ENCODE results near the gene VCL.

DNA sequence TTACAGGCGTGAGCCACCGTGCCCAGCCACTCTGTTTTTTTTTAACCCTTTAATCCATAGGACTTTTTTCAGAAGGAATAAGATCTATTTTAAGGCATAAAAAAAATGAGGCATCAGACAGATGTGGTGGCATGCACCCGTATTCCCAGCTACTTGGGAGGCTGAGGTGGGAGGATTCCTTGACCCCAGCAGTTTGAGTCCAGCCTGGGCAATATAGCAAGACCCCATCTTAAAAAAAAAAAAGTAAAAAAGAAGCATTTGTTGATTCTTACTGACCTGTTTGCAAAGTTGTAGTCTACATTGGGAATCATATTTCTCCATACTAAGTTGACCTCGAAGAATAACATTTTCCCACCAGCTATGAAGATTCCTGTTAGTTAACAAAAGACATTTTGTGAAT lies 38.6 kb downstream of the VCL start:
- TF ChIP-seq GABPA (IDR thresholded peaks at IDR 0.05 in 1 of 2, conservative IDR thresholded peaks at IDR 0.05 in 1 of 2) (no peak), RAD21 (IDR thresholded peaks at IDR 0.05) (no peak), ATF3 (IDR thresholded peaks at IDR 0.05) (no peak), TAF1 (conservative IDR thresholded peaks at IDR 0.05) (no peak), FOXA1 (IDR thresholded peaks at IDR 0.05) (no peak), YY1 (IDR thresholded peaks at IDR 0.05) (no peak), RXRA (IDR thresholded peaks at IDR 0.05) (no peak), SP1 (IDR thresholded peaks at IDR 0.05) (no peak), JUND (IDR thresholded peaks at IDR 0.05) (no peak)
- TF ChIP-seq, protein P1, sequence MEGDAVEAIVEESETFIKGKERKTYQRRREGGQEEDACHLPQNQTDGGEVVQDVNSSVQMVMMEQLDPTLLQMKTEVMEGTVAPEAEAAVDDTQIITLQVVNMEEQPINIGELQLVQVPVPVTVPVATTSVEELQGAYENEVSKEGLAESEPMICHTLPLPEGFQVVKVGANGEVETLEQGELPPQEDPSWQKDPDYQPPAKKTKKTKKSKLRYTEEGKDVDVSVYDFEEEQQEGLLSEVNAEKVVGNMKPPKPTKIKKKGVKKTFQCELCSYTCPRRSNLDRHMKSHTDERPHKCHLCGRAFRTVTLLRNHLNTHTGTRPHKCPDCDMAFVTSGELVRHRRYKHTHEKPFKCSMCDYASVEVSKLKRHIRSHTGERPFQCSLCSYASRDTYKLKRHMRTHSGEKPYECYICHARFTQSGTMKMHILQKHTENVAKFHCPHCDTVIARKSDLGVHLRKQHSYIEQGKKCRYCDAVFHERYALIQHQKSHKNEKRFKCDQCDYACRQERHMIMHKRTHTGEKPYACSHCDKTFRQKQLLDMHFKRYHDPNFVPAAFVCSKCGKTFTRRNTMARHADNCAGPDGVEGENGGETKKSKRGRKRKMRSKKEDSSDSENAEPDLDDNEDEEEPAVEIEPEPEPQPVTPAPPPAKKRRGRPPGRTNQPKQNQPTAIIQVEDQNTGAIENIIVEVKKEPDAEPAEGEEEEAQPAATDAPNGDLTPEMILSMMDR (IDR thresholded peaks at IDR 0.05; ENCODE audit: low read depth, low read length, missing input control) = no peak
- TF ChIP-seq, protein P2, sequence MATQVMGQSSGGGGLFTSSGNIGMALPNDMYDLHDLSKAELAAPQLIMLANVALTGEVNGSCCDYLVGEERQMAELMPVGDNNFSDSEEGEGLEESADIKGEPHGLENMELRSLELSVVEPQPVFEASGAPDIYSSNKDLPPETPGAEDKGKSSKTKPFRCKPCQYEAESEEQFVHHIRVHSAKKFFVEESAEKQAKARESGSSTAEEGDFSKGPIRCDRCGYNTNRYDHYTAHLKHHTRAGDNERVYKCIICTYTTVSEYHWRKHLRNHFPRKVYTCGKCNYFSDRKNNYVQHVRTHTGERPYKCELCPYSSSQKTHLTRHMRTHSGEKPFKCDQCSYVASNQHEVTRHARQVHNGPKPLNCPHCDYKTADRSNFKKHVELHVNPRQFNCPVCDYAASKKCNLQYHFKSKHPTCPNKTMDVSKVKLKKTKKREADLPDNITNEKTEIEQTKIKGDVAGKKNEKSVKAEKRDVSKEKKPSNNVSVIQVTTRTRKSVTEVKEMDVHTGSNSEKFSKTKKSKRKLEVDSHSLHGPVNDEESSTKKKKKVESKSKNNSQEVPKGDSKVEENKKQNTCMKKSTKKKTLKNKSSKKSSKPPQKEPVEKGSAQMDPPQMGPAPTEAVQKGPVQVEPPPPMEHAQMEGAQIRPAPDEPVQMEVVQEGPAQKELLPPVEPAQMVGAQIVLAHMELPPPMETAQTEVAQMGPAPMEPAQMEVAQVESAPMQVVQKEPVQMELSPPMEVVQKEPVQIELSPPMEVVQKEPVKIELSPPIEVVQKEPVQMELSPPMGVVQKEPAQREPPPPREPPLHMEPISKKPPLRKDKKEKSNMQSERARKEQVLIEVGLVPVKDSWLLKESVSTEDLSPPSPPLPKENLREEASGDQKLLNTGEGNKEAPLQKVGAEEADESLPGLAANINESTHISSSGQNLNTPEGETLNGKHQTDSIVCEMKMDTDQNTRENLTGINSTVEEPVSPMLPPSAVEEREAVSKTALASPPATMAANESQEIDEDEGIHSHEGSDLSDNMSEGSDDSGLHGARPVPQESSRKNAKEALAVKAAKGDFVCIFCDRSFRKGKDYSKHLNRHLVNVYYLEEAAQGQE (IDR thresholded peaks at IDR 0.05) = no peak
- TF ChIP-seq, protein P3, sequence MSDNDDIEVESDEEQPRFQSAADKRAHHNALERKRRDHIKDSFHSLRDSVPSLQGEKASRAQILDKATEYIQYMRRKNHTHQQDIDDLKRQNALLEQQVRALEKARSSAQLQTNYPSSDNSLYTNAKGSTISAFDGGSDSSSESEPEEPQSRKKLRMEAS (IDR thresholded peaks at IDR 0.05) = no peak
